Ectodermal cell (in vitro differentiated cells): ENCODE results near the gene SLC25A43.
"Not testable (repeated sequence)": the region's sequence is repeated elsewhere in the genome, so short reads cannot be mapped to it uniquely, and the experiment has no call there.

Source experiments
- H3K27ac ChIP-seq: 2 replicates; pipeline ENCODE4 v1.7.0; 2013; ENCODE audit warnings: mild to moderate bottlenecking, low read depth, low read length; ENCODE audit not compliant: insufficient read depth, poor library complexity, severe bottlenecking
- H3K27me3 ChIP-seq: 2 replicates; pipeline ENCODE4 v1.7.0; 2013; ENCODE audit warnings: mild to moderate bottlenecking, low read length; ENCODE audit not compliant: insufficient read depth, control insufficient read depth, poor library complexity, severe bottlenecking
- H3K36me3 ChIP-seq: one replicate; pipeline ENCODE4 v1.7.0; 2013; ENCODE audit warnings: low read length; ENCODE audit not compliant: control insufficient read depth, insufficient read depth
- H3K4me1 ChIP-seq: one replicate; pipeline ENCODE4 v1.7.0; 2013; ENCODE audit warnings: low read length; ENCODE audit not compliant: control insufficient read depth, insufficient read depth
- H3K4me3 ChIP-seq: 2 replicates; pipeline ENCODE4 v1.7.0; 2013; ENCODE audit warnings: low read depth, low read length, control low read depth; ENCODE audit not compliant: insufficient read depth
- H3K9me3 ChIP-seq: 2 replicates; pipeline ENCODE4 v1.7.0; 2013; ENCODE audit warnings: mild to moderate bottlenecking, low read length, moderate library complexity; ENCODE audit not compliant: control insufficient read depth
- WGBS, 2 experiments: methylation state at CpG; one replicate each; pipeline ENCODE4 v1.1.7; 2013; ENCODE audit warnings: missing lambda C conversion rate in 2 of 2; 5-methylcytosine and 5-hydroxymethylcytosine counted together

The SLC25A43 gene

DNA sequence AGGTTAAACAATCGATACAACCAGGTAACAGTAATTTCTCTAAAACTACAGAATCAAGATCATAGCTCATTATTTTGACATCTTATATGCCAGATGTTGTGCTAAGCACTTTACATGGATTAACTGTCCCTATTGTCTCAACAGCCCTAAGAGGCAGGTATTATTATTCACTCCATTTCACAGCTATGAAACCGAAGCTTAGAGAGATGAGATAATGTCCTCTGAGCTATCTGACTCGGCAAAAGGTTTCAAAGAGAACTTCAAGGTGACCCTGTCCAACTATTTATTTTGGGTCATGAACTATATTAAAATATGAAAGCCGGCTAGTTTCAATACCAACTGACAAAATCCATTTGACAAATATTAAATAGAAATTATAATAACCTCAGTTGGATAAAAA is 79.4 kb downstream of the SLC25A43 start:
- Histone ChIP-seq H3K36me3 (no peaks in the 10 kb centered on the region), H3K27me3 (peaks cover 15% of the 10 kb centered on the region), H3K27ac (no peak overlapping the region), H3K4me3 (no peak overlapping the region), H3K4me1 (no peaks in the 10 kb centered on the region), H3K9me3 (no peaks in the 10 kb centered on the region)
- WGBS, 2 experiments: 97% methylated on average over 3 of the region's 4 CpGs; no CpG with 5 or more reads in 1 of the 2 experiments

DNA sequence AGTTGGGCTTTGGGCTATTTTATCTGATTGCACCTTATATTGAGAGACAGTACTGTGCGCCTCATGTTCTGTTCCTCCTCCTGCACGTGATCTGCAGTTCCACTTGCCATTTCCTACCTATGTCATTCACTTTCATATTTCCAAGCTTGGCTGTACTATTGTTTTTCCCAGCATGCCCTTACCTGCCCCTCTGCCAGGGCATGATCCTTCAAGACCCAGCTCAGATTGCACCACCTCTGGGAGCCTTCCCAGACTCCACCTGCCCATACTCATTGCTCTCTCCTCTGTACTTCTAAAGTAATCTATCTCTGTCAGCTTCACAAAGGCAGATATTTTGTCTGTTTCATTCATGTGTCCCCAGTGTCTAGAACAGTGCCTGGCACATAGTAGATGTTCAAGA is 80.7 kb downstream of the SLC25A43 start:
- Histone ChIP-seq H3K4me1 (no peaks in the 10 kb centered on the region), H3K9me3 (no peaks in the 10 kb centered on the region), H3K4me3 (no peak overlapping the region), H3K27me3 (peaks cover 15% of the 10 kb centered on the region), H3K27ac (no peak overlapping the region), H3K36me3 (no peaks in the 10 kb centered on the region)
- WGBS, 2 experiments: 93 to 94% methylated on average over 2 of the region's 2 CpGs

DNA sequence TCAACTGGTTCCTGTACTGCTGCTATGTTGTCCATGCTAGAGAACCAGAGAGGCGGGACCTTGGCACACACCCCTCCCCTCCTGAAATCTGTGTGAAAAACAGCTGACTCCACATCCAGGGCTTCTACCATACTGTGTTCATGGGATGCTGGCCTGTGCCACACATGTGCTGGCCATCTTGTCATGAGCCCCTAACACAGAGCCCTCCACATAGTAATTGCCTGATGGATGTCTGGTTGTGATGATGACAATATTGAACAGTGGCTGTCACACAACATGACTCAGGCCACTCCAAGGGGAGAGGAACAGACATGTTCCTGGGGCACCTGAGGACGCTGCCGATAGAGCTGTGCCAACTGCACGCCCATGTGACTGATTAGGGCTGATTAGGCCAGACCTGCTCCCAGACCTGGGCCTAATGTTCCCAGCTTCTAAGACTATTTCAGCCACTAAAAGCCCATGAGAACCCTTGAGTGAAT is 82.2 kb downstream of the SLC25A43 start:
- H3K27ac ChIP-seq: no peak overlapping the region
- WGBS, 2 experiments: 90 to 95% methylated on average over 4 of the region's 4 CpGs
- no peak overlapping the region for H3K4me3 ChIP-seq
- H3K36me3 ChIP-seq: no peaks in the 10 kb centered on the region
- H3K9me3 ChIP-seq: no peaks in the 10 kb centered on the region
- peaks cover 15% of the 10 kb centered on the region for H3K27me3 ChIP-seq
- no peaks in the 10 kb centered on the region for H3K4me1 ChIP-seq

- 92 to 93% methylated on average over 9 to 10 of the region's 10 CpGs for WGBS, 2 experiments
- H3K4me1 ChIP-seq: no peaks in the 10 kb centered on the region
- peak overlapping the region; percentile 25 for H3K4me3 ChIP-seq
Observed at GRCh38 chrX:119482041-119482440, 82.9 kb downstream of the SLC25A43 start.

GRCh38 chrX:119482481-119483480 is 83.6 kb downstream of the SLC25A43 start:
- Histone ChIP-seq H3K36me3 (no peaks in the 10 kb centered on the region), H3K4me1 (no peaks in the 10 kb centered on the region), H3K9me3 (no peaks in the 10 kb centered on the region), H3K4me3 (peak overlapping the region; percentile 25), H3K27ac (no peak overlapping the region), H3K27me3 (peaks cover 15% of the 10 kb centered on the region)
- WGBS, 2 experiments: 19 to 24% methylated on average over 48 of the region's 48 CpGs

More at GRCh38 chrX:119482041-119482440, 82.9 kb downstream of the SLC25A43 start:
- Histone ChIP-seq H3K9me3 (no peaks in the 10 kb centered on the region), H3K36me3 (no peaks in the 10 kb centered on the region), H3K27ac (no peak overlapping the region), H3K27me3 (peaks cover 15% of the 10 kb centered on the region)

DNA sequence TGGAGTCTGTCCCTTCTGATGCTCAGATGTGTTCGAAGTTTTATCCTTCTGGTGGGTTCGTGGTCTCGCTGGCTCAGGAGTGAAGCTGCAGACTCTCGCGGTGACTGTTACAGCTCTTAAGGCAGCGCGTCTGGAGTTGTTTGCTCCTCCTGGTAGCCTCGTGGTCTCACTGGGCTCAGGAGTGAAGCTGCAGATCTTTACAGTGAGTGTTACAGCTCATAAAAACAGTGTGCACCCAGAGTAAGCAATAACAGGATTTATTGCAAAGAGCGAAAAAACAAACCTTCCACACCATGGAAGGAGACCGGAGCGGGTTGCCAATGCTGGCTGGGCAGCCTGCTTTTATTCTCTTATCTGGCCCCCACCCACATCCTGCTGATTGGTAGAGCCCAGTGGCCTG is 87.6 kb downstream of the SLC25A43 start:
- H3K27ac ChIP-seq: no peak overlapping the region
- H3K4me1 ChIP-seq: no peaks in the 10 kb centered on the region
- H3K36me3 ChIP-seq: no peaks in the 10 kb centered on the region
- H3K4me3 ChIP-seq: no peak overlapping the region
- WGBS, 2 experiments: 83 to 85% methylated on average over 9 to 11 of the region's 11 CpGs
- H3K9me3 ChIP-seq: no peaks in the 10 kb centered on the region
- H3K27me3 ChIP-seq: peaks cover 15% of the 10 kb centered on the region

DNA sequence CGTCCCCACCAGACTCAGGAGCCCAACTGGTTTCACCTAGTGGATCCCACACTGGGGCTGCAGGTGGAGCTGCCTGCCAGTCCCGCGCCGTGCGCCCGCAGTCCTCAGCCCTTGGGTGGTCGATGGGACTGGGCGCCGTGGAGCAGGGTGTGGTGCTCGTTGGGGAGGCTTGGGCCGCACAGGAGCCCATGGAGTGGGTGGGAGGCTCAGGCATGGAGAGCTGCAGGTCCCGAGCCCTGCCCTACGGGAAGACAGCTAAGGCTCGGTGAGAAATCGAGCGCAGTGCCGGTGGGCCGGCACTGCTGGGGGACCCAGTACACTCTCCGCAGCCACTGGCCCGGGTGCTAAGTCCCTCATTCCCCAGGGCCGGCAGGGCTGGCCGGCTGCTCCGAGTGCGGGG is 88.6 kb downstream of the SLC25A43 start:
- WGBS, 2 experiments: 95 to 96% methylated on average over 24 of the region's 24 CpGs
- not testable (repeated sequence) for H3K36me3 ChIP-seq, H3K27me3 ChIP-seq, H3K4me1 ChIP-seq, H3K4me3 ChIP-seq, H3K9me3 ChIP-seq, H3K27ac ChIP-seq

GRCh38 chrX:119488749-119489148 is 89.6 kb downstream of the SLC25A43 start:
- WGBS, 2 experiments: 40 to 45% methylated on average over 7 to 8 of the region's 8 CpGs
- Histone ChIP-seq H3K9me3 (no peaks in the 10 kb centered on the region), H3K27ac (no peak overlapping the region), H3K36me3 (no peaks in the 10 kb centered on the region), H3K4me1 (no peaks in the 10 kb centered on the region), H3K4me3 (no peak overlapping the region), H3K27me3 (no peaks in the 10 kb centered on the region)

- Histone ChIP-seq H3K4me1 (no peaks in the 10 kb centered on the region), H3K9me3 (no peaks in the 10 kb centered on the region), H3K36me3 (no peaks in the 10 kb centered on the region), H3K27ac (no peak overlapping the region), H3K4me3 (no peak overlapping the region), H3K27me3 (no peaks in the 10 kb centered on the region)
- 92% methylated on average over 13 of the region's 13 CpGs for WGBS, 2 experiments
Observed at GRCh38 chrX:119489212-119490074, 90.3 kb downstream of the SLC25A43 start.

DNA sequence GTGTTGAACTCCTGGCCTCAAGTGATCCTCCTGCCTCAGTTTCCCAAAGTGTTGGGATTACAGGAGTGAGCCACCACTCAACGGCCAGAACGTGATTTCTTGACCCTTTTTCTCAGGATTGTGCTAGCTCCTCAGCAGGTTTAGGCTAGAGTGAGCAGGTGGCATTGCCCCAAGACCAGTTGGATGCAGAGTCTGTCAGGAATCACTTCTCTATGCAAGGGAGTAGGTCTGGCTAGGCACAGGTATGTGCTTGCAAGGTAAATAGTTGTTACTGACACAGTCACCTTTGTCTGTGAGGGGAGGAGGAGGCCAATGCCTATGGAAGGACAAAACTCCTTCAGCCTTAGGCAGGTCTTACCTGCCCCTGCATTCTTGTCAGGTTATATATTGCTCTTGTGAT is 93.3 kb downstream of the SLC25A43 start:
- no peaks in the 10 kb centered on the region for H3K9me3 ChIP-seq
- H3K27ac ChIP-seq: no peak overlapping the region
- no peaks in the 10 kb centered on the region for H3K36me3 ChIP-seq
- H3K27me3 ChIP-seq: no peaks in the 10 kb centered on the region
- H3K4me3 ChIP-seq: no peak overlapping the region
- 86 to 100% methylated on average over 2 of the region's 2 CpGs for WGBS, 2 experiments
- H3K4me1 ChIP-seq: peaks cover 4% of the 10 kb centered on the region
